H1 (cell line): ENCODE results near the gene KCNMB2. TPM values are rescaled to one million over a fixed set of nuclear protein-coding genes. Genes with fewer than 3 reads are reported as not detected.

Experiments
- CEBPB ChIP-seq: IDR thresholded peaks from 2 replicates; pipeline ENCODE4 v1.6.1; 2012; ENCODE audit warnings: low read depth, low read length
- EP300 ChIP-seq, 2 experiments: IDR thresholded peaks; 1 replicate in 1 of 2; 2 replicates in 1 of 2; pipeline ENCODE4 v1.6.1; 2011 to 2012; ENCODE audit warnings: low read depth in 2 of 2, low read length in 2 of 2, mild to moderate bottlenecking in 2 of 2, borderline replicate concordance in 1 of 2, inconsistent platforms in 1 of 2, moderate library complexity in 1 of 2
- KDM1A ChIP-seq: fragments of 200-600, 300-600 bp; sonication (generic); IDR thresholded peaks from 2 replicates; pipeline ENCODE4 v1.7.1; 2016; ENCODE audit warnings: mild to moderate bottlenecking, low read length, borderline replicate concordance
- MAFK ChIP-seq: IDR thresholded peaks from 2 replicates; pipeline ENCODE4 v1.6.1; 2012; ENCODE audit warnings: low read depth, mild to moderate bottlenecking, improper control_type of control experiment, low read length
- RAD21 ChIP-seq, 2 experiments: IDR thresholded peaks in 1 of 2; conservative IDR thresholded peaks in 1 of 2; 2 replicates each; pipeline ENCODE4 v1.6.1; 2011; ENCODE audit warnings: low read depth in 2 of 2, low read length in 2 of 2, improper control_type of control experiment in 1 of 2, inconsistent platforms in 1 of 2, mild to moderate bottlenecking in 1 of 2, moderate library complexity in 1 of 2
- RNF2 ChIP-seq: fragments of 200-900, 300-1000 bp; sonication (generic); IDR thresholded peaks from 2 replicates; pipeline ENCODE4 v1.7.1; 2016; ENCODE audit warnings: borderline replicate concordance, low read depth, mild to moderate bottlenecking, antibody characterized with exemption, low read length; ENCODE audit not compliant: poor library complexity, severe bottlenecking; ENCODE audit errors: missing control alignments
- polyA plus RNA-seq, 7 experiments: library from polyadenylated mRNA; depleted of rRNA in 3 of 7; stranded (reverse) in 5 of 7; unstranded in 2 of 7; fragments of >200 nt in 5 of 7; fragments of 200-250 nt in 2 of 7; gene quantifications; 1 replicate in 5 of 7; 2 replicates in 1 of 7; 4 replicates in 1 of 7; pipeline versions ENCODE4 v1.2.1 to v1.2.3, GENCODE V29; 2011 to 2013; ENCODE audit warnings: missing spikeins in 2 of 7, mixed read lengths in 2 of 7
- total RNA-seq: library from RNA; stranded (reverse); fragmentation: NEBNext Ultra II Directional; extraction: Animal tissue kit (Norgen Biotek cat#: 25700); gene quantifications from 2 replicates; pipeline ENCODE4 v1.2.1, GENCODE V29; 2021
- TF ChIP-seq, protein P1 (sequence below): fragments of 300-600 bp; sonication (generic); IDR thresholded peaks from 2 replicates; pipeline ENCODE4 v1.7.1; 2012; ENCODE audit warnings: low read length, moderate library complexity, mild to moderate bottlenecking, inconsistent platforms; ENCODE audit not compliant: insufficient replicate concordance
- TF ChIP-seq, protein P2 (sequence below): IDR thresholded peaks from 2 replicates; pipeline ENCODE4 v1.6.1; 2011; ENCODE audit warnings: low read depth, mild to moderate bottlenecking, low read length; ENCODE audit not compliant: insufficient read depth

KCNMB2 gene
- total and polyA plus RNA-seq, 2 of the 8 experiments (the other 6 are each of a cell fraction or from before 2014, with no cell fraction given) = not detected

DNA sequence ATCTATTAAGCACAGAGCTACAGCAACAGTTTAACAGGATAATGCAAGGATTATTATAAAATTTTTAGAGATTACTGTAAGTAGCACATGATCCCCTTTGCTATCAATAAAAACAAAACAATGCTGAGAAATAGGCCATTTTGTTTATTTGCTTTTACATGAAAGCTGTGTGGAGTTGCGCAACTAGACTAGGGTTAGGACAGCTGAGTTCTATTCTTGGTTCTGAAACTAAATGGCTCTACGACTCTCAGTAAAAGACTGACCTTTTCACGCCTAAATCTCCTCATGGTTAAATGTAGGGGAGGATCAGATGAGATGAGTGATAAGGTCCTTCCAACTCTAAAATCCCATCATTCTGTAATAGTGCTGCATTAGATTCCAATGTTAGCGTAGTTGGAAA is 25.0 kb downstream of the KCNMB2 start (continued):
- TF ChIP-seq, protein P1, sequence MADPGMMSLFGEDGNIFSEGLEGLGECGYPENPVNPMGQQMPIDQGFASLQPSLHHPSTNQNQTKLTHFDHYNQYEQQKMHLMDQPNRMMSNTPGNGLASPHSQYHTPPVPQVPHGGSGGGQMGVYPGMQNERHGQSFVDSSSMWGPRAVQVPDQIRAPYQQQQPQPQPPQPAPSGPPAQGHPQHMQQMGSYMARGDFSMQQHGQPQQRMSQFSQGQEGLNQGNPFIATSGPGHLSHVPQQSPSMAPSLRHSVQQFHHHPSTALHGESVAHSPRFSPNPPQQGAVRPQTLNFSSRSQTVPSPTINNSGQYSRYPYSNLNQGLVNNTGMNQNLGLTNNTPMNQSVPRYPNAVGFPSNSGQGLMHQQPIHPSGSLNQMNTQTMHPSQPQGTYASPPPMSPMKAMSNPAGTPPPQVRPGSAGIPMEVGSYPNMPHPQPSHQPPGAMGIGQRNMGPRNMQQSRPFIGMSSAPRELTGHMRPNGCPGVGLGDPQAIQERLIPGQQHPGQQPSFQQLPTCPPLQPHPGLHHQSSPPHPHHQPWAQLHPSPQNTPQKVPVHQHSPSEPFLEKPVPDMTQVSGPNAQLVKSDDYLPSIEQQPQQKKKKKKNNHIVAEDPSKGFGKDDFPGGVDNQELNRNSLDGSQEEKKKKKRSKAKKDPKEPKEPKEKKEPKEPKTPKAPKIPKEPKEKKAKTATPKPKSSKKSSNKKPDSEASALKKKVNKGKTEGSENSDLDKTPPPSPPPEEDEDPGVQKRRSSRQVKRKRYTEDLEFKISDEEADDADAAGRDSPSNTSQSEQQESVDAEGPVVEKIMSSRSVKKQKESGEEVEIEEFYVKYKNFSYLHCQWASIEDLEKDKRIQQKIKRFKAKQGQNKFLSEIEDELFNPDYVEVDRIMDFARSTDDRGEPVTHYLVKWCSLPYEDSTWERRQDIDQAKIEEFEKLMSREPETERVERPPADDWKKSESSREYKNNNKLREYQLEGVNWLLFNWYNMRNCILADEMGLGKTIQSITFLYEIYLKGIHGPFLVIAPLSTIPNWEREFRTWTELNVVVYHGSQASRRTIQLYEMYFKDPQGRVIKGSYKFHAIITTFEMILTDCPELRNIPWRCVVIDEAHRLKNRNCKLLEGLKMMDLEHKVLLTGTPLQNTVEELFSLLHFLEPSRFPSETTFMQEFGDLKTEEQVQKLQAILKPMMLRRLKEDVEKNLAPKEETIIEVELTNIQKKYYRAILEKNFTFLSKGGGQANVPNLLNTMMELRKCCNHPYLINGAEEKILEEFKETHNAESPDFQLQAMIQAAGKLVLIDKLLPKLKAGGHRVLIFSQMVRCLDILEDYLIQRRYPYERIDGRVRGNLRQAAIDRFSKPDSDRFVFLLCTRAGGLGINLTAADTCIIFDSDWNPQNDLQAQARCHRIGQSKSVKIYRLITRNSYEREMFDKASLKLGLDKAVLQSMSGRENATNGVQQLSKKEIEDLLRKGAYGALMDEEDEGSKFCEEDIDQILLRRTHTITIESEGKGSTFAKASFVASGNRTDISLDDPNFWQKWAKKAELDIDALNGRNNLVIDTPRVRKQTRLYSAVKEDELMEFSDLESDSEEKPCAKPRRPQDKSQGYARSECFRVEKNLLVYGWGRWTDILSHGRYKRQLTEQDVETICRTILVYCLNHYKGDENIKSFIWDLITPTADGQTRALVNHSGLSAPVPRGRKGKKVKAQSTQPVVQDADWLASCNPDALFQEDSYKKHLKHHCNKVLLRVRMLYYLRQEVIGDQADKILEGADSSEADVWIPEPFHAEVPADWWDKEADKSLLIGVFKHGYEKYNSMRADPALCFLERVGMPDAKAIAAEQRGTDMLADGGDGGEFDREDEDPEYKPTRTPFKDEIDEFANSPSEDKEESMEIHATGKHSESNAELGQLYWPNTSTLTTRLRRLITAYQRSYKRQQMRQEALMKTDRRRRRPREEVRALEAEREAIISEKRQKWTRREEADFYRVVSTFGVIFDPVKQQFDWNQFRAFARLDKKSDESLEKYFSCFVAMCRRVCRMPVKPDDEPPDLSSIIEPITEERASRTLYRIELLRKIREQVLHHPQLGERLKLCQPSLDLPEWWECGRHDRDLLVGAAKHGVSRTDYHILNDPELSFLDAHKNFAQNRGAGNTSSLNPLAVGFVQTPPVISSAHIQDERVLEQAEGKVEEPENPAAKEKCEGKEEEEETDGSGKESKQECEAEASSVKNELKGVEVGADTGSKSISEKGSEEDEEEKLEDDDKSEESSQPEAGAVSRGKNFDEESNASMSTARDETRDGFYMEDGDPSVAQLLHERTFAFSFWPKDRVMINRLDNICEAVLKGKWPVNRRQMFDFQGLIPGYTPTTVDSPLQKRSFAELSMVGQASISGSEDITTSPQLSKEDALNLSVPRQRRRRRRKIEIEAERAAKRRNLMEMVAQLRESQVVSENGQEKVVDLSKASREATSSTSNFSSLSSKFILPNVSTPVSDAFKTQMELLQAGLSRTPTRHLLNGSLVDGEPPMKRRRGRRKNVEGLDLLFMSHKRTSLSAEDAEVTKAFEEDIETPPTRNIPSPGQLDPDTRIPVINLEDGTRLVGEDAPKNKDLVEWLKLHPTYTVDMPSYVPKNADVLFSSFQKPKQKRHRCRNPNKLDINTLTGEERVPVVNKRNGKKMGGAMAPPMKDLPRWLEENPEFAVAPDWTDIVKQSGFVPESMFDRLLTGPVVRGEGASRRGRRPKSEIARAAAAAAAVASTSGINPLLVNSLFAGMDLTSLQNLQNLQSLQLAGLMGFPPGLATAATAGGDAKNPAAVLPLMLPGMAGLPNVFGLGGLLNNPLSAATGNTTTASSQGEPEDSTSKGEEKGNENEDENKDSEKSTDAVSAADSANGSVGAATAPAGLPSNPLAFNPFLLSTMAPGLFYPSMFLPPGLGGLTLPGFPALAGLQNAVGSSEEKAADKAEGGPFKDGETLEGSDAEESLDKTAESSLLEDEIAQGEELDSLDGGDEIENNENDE = no peak
- no peak for TF ChIP-seq MAFK
- TF ChIP-seq EP300 (IDR thresholded peaks at IDR 0.05; ENCODE audit: borderline replicate concordance in 1 of 2, low read depth in 2 of 2, low read length in 2 of 2) = no peak
- TF ChIP-seq, protein P2, sequence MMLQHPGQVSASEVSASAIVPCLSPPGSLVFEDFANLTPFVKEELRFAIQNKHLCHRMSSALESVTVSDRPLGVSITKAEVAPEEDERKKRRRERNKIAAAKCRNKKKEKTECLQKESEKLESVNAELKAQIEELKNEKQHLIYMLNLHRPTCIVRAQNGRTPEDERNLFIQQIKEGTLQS = no peak
- TF ChIP-seq KDM1A = no peak
- no peak for TF ChIP-seq RAD21 (IDR thresholded peaks at IDR 0.05 in 1 of 2, conservative IDR thresholded peaks at IDR 0.05 in 1 of 2; ENCODE audit: low read depth in 2 of 2, low read length in 2 of 2)
- peak; percentile 86 for TF ChIP-seq CEBPB
- TF ChIP-seq RNF2 = no peak
